GM21360 (cell line): ENCODE measurements around the gene TECPR2.

Source experiments
- ATAC-seq: cut with Tn5 transposase; IDR thresholded peaks from one replicate; pipeline ENCODE4 v1.9.1; 2021; ENCODE audit warnings: mild to moderate bottlenecking, moderate library complexity; ENCODE audit not compliant: unreplicated experiment

TECPR2 gene

GRCh38 chr14:102492531-102492910 lies 129.8 kb downstream of the TECPR2 start:
- ATAC-seq = no peak

GRCh38 chr14:102493096-102493495 lies 130.4 kb downstream of the TECPR2 start:
- ATAC-seq = no peak

- no peak for ATAC-seq
Observed at GRCh38 chr14:102493585-102493984, 130.8 kb downstream of the TECPR2 start.

GRCh38 chr14:102495491-102496330 lies 133.0 kb downstream of the TECPR2 start:
- ATAC-seq = no peak

GRCh38 chr14:102496331-102496691 lies 133.6 kb downstream of the TECPR2 start:
- no peak for ATAC-seq

- ATAC-seq = no peak
Observed at GRCh38 chr14:102496958-102497744, 134.4 kb downstream of the TECPR2 start.

GRCh38 chr14:102497998-102498677 lies 135.4 kb downstream of the TECPR2 start:
- no peak for ATAC-seq

- ATAC-seq = no peak
Observed at GRCh38 chr14:102498678-102499265, 136.0 kb downstream of the TECPR2 start.

GRCh38 chr14:102499401-102500157 lies 136.8 kb downstream of the TECPR2 start:
- ATAC-seq = no peak

- ATAC-seq = no peak
Observed at GRCh38 chr14:102500158-102500662, 137.5 kb downstream of the TECPR2 start.

- no peak for ATAC-seq
Observed at GRCh38 chr14:102500713-102501112, 138.0 kb downstream of the TECPR2 start.

- ATAC-seq = no peak
Observed at GRCh38 chr14:102501751-102502315, 139.1 kb downstream of the TECPR2 start.

GRCh38 chr14:102502571-102502970 lies 139.8 kb downstream of the TECPR2 start:
- no peak for ATAC-seq

GRCh38 chr14:102503641-102504327 lies 141.0 kb downstream of the TECPR2 start:
- no peak for ATAC-seq

- no peak for ATAC-seq
Observed at GRCh38 chr14:102504328-102504999, 141.7 kb downstream of the TECPR2 start.

- no peak for ATAC-seq
Observed at GRCh38 chr14:102505000-102505619, 142.4 kb downstream of the TECPR2 start.

- no peak for ATAC-seq
Observed at GRCh38 chr14:102505775-102506625, 143.3 kb downstream of the TECPR2 start.

GRCh38 chr14:102506626-102506925 lies 143.8 kb downstream of the TECPR2 start:
- ATAC-seq = no peak
